HuH-7.5 (cell line): ENCODE results near the gene NRG3.

ENCODE experiments used
- DNase-seq: peaks from one replicate; pipeline ENCODE4 v3.0.0; 2011; ENCODE audit warnings: low spot score

Gene NRG3

GRCh38 chr10:81884856-81885255 is 9.9 kb downstream of the NRG3 start:
- no peak for DNase-seq

DNA sequence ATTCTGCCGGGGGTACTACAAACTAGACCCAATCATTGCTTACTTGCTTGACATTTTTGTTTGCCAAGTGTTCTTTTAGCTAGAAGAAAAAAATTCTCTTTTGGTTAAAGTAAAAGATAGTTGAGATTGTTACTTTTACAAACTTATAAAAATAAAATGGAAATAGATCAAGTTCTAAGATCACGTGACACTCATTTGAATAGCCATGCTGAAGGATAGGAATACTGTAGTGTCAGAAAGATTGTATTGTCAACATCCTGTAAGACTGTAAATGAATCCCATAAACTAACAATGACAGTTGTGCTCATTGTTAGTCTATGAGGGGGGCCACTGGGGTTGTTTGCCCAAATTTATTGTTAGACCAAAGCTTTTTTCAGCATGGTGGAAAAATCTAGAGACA is 10.5 kb downstream of the NRG3 start:
- DNase-seq: no peak

- no peak for DNase-seq
Measured at GRCh38 chr10:81886939-81887338, 11.9 kb downstream of the NRG3 start.

DNA sequence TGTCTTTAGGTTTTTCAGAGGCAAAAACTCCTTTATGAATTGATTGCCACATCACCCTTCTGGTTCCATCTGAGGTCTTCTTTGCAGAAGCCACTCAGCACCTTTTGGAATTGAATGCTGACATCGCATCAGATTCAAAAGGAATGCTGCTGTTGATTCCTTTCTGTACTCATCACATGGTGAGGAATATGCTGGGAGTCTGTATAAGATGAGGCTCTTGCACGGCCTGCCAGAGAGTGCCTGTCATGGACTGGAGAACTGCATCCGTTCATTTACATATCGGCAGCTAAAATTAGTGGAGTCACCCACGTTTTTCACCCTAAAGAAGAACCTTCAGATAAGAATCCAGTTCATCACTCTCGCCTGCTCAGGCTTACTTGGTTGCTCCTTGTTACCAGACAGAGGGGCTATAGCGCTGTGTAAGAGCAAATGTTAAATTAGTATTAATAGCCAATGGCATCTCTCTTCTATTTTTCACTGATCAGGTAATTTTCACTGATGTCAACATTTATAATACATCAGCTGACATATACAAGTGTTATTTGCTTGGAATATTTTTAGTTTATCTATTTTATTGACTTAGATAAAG is 14.3 kb downstream of the NRG3 start:
- DNase-seq: no peak

- DNase-seq: no peak
Measured at GRCh38 chr10:81894616-81895015, 19.6 kb downstream of the NRG3 start.

DNA sequence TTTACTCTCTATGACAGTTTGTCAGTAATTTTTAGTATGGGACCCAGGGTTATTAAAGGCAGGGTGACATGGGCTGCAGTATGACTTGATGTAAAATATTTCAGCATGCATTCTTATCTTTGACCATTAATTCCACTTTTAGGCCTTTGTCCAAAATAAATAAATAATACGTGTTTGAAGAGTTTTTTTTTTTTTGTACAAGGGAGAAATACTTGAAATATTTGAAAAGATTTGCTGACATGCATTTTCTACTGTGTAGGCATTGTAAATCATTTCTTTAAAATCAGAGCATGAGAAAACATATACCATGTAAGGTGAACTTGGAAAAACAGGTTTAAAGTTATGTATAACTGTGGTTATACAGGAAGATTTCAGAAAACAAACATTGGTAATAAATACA is 23.5 kb downstream of the NRG3 start:
- DNase-seq: no peak

GRCh38 chr10:81900989-81901388 is 26.0 kb downstream of the NRG3 start:
- DNase-seq: no peak

DNA sequence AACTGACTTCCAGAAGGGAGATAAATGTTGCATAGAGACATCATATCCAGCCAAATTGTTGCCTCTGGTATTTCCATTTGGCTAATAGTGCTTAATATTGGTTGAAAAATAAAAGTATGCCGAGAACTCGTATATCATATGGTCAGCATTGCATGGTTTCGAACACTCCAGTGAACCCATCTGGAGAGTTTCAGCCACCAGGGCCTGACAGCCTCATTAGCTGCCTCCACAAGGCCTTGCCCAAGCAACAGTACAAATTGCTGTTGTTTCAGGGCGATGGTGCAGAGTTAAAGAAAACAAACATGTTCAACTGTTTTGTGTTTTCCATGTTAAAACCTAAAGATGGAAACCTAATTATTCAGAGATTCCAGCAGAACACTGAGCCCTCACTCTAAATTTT is 28.5 kb downstream of the NRG3 start:
- DNase-seq: no peak

- DNase-seq: no peak
Measured at GRCh38 chr10:81905161-81905560, 30.2 kb downstream of the NRG3 start.

GRCh38 chr10:81909453-81909852 is 34.5 kb downstream of the NRG3 start:
- no peak for DNase-seq

DNA sequence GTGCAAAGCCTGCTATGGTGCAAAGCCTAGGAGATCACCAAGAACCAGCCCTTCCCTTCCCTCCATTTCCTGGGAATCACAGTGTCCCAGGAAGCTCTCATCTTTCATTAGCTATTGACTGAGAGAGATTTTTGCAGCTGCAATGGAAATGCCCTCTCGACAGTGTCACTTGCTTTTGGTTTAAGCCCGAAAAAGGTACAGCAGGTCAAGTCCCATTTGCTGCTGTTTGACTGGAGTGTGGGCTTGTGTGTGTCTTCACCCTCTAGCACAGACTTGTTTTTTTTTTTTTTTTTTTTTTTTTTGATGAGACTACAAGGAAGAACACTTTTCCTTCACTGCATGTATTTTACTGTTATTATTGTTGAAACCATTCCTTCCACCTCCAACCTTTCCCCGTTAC is 36.3 kb downstream of the NRG3 start:
- DNase-seq: no peak

GRCh38 chr10:81914736-81915503 is 39.9 kb downstream of the NRG3 start:
- no peak for DNase-seq

GRCh38 chr10:81915504-81915897 is 40.5 kb downstream of the NRG3 start:
- DNase-seq: no peak

GRCh38 chr10:81917666-81918065 is 42.7 kb downstream of the NRG3 start:
- DNase-seq: no peak

GRCh38 chr10:81918766-81919165 is 43.8 kb downstream of the NRG3 start:
- DNase-seq: no peak

DNA sequence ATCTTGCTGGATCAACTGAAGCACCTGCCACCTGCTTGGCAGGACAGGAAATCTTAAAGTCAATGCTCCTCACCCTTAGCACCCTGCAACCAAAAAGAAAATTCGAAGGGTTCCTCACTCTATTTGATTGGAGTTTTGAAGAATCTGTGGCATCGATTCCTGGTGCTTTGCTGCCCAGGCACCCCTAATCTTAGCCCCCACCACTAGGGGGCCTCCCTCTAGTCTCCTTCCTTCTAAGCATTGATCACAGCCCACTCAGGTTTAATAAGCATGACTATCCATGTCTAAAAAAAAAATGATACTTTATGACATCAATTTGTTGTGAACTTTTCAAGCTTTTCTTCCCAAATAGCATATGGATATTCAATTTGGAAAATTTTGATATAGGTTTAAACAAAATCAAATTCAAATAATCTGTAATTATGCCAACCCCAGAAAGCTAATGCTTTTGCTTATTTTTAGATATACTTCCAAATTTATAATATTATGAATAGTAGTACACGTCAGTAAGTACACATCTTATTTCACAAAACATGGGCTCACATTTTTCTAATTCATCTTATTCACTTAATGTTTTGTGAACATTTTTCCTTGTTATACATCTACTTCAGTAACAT is 45.3 kb downstream of the NRG3 start:
- peak; percentile 7 for DNase-seq

GRCh38 chr10:81928119-81928518 is 53.1 kb downstream of the NRG3 start:
- DNase-seq: no peak

DNA sequence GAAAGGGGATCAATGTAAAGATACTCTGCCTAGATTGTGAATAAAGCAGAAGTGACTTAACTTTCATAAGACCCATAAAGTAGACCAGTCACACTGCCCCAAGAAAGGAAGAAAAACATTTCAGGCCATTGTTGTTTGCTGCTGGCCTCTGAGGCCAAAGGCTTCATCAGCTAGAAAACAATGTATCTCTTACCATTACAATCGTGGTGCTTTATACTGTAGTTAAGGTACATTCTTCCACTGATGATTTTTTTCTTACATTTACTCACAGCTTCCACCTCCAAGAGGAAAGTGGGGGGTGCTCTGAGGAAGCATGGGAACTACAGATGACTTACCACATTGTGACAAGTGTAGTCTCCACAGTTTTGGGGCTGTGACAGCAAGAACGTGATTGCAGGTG is 68.6 kb downstream of the NRG3 start:
- DNase-seq: no peak

GRCh38 chr10:81944609-81945008 is 69.6 kb downstream of the NRG3 start:
- no peak for DNase-seq

DNA sequence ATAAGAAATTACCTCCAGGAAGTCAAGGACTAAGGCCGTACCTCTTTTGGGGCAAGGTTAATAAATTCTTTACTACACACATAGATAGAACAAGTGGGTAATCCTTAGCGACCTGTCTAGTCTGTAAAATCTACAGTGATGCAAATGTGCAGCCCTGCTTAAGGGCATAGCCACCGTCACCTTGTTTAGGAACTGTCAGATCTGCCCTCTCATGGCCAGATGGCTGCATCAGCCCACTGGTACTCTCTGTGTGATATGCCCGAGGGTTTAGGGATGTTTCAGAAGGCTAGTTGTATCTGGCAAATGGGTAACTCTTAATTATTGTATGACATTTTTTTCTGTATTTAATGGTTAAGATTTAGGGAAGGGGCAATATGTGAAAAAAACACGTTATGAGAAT is 74.3 kb downstream of the NRG3 start:
- no peak for DNase-seq

DNA sequence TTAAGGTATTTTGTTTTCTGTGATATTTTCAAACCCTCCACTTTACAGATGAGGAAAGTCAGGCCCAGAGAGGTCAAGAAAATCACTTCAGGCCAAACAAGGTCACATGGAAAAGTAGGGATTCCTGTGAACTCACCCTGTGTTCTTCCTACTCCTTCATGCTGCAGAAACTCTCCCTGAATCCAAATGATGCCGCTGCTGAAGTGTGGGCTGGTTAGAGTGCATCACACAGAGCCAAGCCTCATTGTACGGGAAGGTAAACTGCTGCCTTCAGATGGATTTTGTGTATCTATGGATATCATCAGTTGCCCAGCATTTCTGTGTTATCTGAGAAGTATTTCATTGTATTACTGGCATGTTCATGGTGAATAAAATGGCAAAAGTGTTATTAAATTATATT is 75.4 kb downstream of the NRG3 start:
- DNase-seq: no peak

- DNase-seq: no peak
Measured at GRCh38 chr10:81953420-81953819, 78.4 kb downstream of the NRG3 start.

DNA sequence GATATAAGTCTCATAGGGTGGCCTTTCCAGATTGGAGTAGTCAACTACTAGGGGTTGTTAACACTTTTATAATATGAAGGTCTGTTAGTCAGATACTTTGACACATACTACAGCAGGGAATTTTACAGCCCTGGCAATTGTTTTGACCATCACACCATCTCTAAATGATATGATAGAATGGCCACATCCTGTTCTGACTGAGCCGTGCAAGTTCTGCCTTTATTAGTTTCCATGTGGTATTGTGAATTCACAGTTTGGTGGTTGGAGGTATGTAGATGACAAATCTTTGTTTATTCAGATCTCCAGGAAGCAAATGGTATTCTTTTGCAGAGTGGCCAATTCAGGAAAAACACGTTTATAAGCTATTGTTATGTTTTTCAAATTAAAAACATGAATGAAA is 83.0 kb downstream of the NRG3 start:
- no peak for DNase-seq

DNA sequence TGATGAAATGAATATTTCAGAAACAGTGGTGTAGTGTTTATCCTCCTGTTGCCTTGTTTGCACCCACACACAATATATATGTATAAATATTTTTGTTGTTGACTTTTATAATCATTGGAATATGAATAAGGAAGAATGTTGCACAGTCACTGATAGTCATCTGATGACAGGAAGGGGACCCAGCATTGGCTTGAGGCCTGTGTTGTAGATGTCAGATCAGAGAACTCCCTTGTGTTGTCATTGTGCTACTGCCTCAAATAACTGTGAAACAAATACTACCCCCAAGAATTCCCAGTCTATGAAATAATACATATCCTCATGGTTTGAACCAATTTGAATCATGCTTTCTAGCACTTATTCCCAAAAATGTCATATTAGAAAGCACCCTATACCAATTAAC is 84.0 kb downstream of the NRG3 start:
- no peak for DNase-seq
